ENCODE results near the gene GNG14. TPM values are rescaled to one million over a fixed set of nuclear protein-coding genes. Genes with fewer than 3 reads are reported as not detected.

Gene GNG14
- total and polyA plus RNA-seq, 8 donors = not detected

- Histone ChIP-seq H3K4me3 (no peak overlapping the region), H3K27me3 (no peaks in the 10 kb centered on the region), H3K36me3 (peaks cover 0 to 55% (median 28%) of the 10 kb centered on the region in 3 donors), H3K4me1 (no peaks in the 10 kb centered on the region), H3K9me3 (no peaks in the 10 kb centered on the region), H3K27ac (no peak overlapping the region)
- 79% methylated on average over 9 of the region's 9 CpGs for WGBS, 2 donors
- FAIRE-seq = no peak
- TF ChIP-seq, protein P1, sequence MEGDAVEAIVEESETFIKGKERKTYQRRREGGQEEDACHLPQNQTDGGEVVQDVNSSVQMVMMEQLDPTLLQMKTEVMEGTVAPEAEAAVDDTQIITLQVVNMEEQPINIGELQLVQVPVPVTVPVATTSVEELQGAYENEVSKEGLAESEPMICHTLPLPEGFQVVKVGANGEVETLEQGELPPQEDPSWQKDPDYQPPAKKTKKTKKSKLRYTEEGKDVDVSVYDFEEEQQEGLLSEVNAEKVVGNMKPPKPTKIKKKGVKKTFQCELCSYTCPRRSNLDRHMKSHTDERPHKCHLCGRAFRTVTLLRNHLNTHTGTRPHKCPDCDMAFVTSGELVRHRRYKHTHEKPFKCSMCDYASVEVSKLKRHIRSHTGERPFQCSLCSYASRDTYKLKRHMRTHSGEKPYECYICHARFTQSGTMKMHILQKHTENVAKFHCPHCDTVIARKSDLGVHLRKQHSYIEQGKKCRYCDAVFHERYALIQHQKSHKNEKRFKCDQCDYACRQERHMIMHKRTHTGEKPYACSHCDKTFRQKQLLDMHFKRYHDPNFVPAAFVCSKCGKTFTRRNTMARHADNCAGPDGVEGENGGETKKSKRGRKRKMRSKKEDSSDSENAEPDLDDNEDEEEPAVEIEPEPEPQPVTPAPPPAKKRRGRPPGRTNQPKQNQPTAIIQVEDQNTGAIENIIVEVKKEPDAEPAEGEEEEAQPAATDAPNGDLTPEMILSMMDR (IDR thresholded peaks at IDR 0.05) = no peak
- ATAC-seq = peak in 1 of 4 donors; percentile 17
- DNase-seq = no peak
- intact Hi-C loops (cut with DNase I) = no loop called here
Observed at GRCh38 chr19:12703046-12703445, 15.2 kb downstream of the GNG14 start.

- intact Hi-C loops (cut with DNase I) = no loop called here
- TF ChIP-seq, protein P1 (IDR thresholded peaks at IDR 0.05) = no peak
- no peak for ATAC-seq
- DNase-seq = no peak
- no peak for FAIRE-seq
- Histone ChIP-seq H3K4me3 (no peak overlapping the region), H3K9me3 (no peaks in the 10 kb centered on the region), H3K27ac (no peak overlapping the region), H3K36me3 (peaks cover 0 to 61% (median 28%) of the 10 kb centered on the region in 3 donors), H3K4me1 (no peaks in the 10 kb centered on the region), H3K27me3 (no peaks in the 10 kb centered on the region)
- 92 to 95% methylated on average over 13 of the region's 13 CpGs for WGBS, 2 donors
Observed at GRCh38 chr19:12705169-12705568, 17.4 kb downstream of the GNG14 start.

- no peaks in the 10 kb centered on the region for H3K9me3 ChIP-seq
- DNase-seq (no peak), ATAC-seq (no peak), FAIRE-seq (no peak)
- H3K4me1 ChIP-seq = no peaks in the 10 kb centered on the region
- H3K36me3 ChIP-seq = peaks cover 0 to 65% (median 32%) of the 10 kb centered on the region in 3 donors
- H3K27ac ChIP-seq = no peak overlapping the region
- 90 to 92% methylated on average over 29 of the region's 29 CpGs for WGBS, 2 donors
- H3K27me3 ChIP-seq = no peaks in the 10 kb centered on the region
- no peak overlapping the region for H3K4me3 ChIP-seq
- TF ChIP-seq, protein P1 (IDR thresholded peaks at IDR 0.05) = no peak
- intact Hi-C loops (cut with DNase I) = no loop called here
Observed at GRCh38 chr19:12705654-12706331, 18.0 kb downstream of the GNG14 start.

- intact Hi-C loops (cut with DNase I) = no loop called here
- no peak overlapping the region for H3K27ac ChIP-seq
- TF ChIP-seq, protein P1 (IDR thresholded peaks at IDR 0.05) = no peak
- no peaks in the 10 kb centered on the region for H3K9me3 ChIP-seq
- H3K36me3 ChIP-seq = peaks cover 0 to 65% (median 32%) of the 10 kb centered on the region in 3 donors
- ATAC-seq (no peak), DNase-seq (no peak), FAIRE-seq (no peak)
- H3K4me3 ChIP-seq = no peak overlapping the region
- no peaks in the 10 kb centered on the region for H3K4me1 ChIP-seq
- 89 to 90% methylated on average over 13 of the region's 13 CpGs for WGBS, 2 donors
- no peaks in the 10 kb centered on the region for H3K27me3 ChIP-seq
Observed at GRCh38 chr19:12706332-12706718, 18.5 kb downstream of the GNG14 start.

- FAIRE-seq = no peak
- H3K4me1 ChIP-seq = no peaks in the 10 kb centered on the region
- no peak for DNase-seq
- H3K4me3 ChIP-seq = no peak overlapping the region
- intact Hi-C loops (cut with DNase I) = no loop called here
- 93 to 97% methylated on average over 8 of the region's 8 CpGs for WGBS, 2 donors
- H3K36me3 ChIP-seq = peaks cover 0 to 50% (median 29%) of the 10 kb centered on the region in 3 donors
- no peaks in the 10 kb centered on the region for H3K9me3 ChIP-seq
- ATAC-seq = no peak
- no peak overlapping the region for H3K27ac ChIP-seq
- TF ChIP-seq, protein P1 (IDR thresholded peaks at IDR 0.05) = no peak
- no peaks in the 10 kb centered on the region for H3K27me3 ChIP-seq
Observed at GRCh38 chr19:12708641-12709040, 20.8 kb downstream of the GNG14 start.

Measured in pancreas (tissue), 10 donors.